NCI-H1048 (cell line): Measurements from ENCODE around the gene ANGEL1.

Source experiments
- DNase-seq: peaks from one replicate; lab custom pipeline; 2025; lab: John Stamatoyannopoulos, UW

ANGEL1 gene

DNA sequence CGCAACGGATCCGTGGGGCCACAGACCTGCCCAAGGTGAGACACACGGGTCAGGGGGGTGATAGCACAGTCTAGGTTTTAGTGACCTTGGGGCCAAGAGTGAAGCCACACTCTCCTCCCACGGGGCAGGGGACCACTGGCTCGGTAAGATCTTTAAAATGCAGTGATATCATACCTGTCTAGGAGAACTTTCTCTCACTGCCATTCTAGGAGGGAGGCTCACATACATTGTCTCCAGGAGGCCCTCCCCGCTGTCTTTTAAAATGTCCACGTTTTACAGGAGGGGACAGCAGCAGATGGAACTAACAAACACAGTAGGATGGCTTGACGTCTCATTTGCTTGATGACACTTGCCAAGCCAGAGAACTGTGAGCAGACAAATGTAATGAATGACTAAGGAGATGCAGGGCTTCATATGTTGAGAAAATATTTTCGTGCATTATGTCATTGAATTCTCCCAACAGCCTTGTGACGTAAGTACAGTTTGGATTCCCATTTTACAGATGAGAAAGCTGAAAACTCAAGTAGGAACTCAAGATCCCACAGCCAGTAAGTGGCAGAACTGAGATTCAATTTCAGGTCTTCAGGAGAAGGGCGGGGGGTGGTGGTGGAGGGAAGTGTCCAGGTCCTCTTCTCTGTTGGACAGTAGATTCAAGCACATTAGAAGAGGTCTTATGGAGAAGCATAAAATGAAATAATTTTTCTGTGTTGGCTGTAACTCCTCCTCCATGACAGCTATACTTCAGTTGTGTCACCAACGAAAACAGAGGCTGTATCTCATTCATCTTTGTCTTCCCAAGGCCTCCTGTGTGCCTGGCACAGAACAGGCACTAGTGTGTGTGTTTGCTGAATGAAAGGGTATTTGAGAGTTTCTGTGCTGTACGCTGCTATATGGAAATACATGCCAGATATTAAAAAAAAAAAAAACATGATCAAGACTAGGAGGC lies 49.3 kb downstream of the ANGEL1 start:
- DNase-seq = no peak

DNA sequence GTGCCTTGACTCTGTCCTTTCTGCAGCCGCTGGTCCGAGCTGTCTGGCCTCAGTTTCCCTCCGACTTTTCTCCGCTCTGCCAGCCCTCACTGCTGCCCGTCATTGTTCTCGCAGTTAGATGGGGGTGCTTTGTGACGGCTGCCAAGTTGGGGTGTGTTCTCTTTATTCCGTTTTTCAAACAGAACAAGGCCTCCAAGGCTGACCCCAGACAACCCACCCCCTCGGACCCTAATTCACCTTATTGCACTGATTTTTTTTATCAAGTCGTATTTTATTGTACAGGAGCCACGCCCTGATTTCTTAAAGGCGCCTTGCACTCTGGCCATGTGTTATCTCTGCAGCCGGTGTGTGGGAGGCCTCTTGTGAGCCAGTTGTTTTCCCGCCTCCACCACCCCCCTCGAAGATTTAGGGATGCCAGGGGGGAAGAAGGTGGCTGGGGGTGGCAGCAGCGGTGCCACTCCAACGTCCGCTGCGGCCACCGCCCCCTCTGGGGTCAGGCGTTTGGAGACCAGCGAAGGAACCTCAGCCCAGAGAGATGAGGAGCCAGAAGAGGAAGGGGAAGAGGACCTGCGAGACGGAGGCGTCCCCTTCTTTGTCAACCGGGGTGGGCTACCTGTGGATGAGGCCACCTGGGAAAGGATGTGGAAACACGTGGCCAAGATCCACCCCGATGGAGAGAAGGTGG lies 50.1 kb downstream of the ANGEL1 start:
- DNase-seq = no peak

DNA sequence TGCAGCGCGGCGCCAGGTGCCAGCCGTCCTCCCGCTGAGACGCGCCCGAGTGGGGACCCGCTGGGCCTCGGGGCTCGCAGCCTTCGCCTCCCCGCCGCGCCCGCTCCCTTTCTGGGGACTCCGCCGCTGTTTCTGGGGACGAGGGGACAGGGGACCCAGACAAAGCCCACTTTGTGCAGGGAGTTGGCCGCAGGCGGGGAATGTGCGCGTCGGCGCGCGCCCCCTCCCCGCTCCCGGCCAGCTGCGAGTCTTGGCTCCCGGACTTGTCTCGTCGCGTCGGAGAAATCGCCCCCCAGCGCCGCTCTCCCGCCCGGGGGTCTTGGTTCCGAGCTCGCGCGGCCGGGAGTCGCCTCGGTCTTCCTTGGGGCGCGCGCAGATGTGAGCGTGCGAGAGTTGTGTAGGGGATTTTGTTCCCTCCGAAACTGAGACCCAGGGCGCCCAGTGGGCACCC lies 50.7 kb downstream of the ANGEL1 start:
- no peak for DNase-seq

DNA sequence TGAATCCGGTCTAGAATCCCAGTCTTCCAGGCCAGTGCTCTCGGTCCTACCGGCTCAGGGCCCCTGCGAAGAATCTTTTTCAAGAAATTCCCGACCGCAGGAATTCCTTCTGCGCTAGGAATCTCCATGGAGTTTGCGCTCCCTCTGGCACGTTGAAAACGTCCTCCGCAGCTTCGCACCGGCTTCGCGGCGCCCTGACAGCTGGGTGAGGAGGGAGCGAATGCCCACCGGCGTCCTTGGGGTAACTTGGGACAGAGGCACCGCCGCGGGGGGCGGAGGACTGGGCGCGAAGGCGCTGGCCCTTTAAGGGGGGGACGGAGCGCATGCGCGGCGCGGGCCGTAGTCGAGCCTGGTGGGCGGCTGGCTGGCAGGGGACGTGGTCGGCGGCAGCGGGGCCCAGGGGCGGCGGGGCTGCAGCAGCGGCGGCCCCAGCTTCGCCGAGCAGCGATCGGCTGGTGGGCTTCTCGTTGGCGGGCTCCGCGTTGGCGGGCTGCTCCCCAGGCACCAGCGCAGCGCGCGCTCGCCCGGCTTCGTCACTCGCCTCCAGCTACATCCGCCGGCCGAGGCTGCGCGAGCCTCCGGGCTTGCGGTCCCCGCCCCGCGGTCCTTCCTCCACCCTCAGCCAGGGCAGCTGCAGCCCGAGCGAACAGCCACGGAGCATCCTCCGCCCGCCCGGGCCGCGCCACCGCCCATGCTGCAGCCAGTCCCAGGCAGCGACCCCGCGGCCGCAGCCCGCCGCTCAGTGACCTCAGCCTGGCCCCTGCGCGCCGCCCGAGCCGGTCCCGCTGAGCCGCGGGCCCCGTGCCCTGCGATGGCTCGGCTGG lies 51.3 kb downstream of the ANGEL1 start, which contains the start of gene VASH1:
Gene VASH1 (plus strand): TSS at position 333 of the 824 bp plus-strand sequence. CDS start 1,354 bp downstream, outside the sequence.
- no peak for DNase-seq

- no peak for DNase-seq
Observed at GRCh38 chr14:76760331-76761135, 52.1 kb downstream of the ANGEL1 start.

- DNase-seq = no peak
Observed at GRCh38 chr14:76759589-76759988, 53.1 kb downstream of the ANGEL1 start.

DNA sequence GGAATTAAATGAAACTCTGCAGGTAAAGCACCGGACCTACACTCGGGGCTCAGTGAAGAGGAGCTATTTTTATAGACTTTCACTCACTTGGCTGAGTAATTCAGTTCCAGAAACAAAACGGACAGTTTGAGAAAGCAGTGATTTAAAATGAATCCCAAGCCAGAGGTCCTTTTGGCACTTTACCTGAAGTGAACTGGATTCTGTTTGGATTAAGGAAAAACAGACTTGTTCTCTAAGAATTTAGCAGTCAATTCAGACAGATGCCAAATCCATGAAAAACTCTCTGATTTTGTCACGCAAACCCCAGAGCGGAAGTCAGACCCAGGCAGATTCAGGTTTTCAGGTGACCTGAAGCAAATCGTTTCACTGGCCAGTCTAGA lies 56.3 kb downstream of the ANGEL1 start:
- no peak for DNase-seq

DNA sequence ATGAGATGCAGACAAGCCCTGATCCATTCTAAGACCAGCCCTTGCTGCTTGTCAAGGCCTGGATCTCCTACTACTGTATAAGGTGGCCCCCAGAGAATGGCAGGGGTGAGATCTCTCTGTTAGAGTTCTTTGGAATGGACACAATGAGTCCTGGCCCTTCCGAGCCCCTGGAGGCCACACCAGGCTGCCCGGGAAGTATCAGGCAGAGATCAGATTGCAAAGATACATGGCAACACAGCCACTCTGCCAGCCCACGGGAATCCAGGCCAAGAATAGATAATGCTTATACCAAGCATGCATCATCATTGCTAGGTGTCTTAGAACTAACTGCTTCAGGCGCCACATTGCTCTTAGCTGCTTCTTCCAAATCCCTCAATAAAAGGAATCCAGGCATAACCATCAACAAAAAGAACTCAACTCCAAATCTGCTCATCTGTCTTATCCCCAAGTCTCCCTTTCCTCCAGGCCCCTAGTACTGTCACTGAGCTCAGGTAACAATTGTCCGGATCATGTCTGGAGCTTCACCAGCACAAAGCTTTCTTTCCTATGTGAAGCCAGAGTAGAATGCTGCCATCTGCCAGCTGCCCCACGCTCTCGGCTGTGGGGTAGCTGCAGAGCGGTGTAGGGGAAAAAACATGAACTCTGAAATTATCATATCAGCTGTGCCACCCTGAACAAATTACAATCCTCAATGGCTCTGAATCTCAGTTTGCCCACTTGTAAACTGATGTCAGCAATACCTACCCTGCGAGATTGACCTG lies 56.9 kb downstream of the ANGEL1 start:
- DNase-seq = no peak

DNA sequence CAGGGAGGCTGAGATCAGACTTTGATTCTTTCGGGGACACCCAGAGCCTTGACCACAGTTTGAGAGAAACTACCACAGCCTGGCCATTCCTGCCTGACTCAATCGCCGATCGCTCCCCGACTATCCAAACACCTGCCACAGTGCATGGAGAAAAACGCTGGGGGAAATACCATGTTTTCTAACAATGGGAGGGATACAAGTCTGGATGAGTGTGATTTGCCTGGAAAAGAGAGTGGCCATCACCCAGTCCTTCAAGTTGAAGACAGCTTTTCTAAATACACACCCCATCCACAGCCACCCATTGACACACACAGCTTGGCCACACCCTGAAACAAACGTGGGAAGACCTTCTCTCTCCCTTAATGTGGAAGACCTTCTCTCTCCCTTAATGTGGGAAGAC lies 58.1 kb downstream of the ANGEL1 start:
- no peak for DNase-seq

DNA sequence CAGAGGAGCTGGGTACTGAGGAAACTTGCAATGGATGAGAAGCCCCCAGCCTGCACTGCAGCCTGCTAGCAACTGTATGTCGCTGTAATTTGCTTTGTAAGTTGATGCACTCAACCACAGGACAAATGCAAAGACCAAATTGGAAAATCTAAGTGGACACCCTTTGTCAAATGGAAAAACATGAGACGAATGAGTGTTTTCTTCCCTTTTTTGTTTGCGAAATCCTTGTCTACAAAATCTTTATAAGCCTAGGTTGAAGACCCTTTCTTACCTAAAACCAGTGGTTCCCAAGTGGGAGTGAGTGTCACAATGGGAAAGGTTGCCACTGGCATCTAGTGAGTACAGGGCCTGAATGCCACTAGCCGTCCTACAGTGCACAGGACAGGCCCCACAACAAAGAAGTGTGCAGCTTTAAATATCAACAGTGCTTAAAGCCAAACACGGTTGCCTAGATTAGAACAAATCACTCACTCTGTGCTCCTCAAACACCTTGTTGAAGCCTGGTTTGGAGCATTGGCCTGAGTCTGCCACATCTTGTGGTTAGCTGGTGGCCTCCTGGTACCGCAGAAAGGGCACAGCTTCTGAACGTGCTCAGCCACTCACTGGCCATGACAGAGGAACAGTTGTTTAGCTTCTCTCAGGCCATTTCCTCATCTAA lies 59.0 kb downstream of the ANGEL1 start:
- no peak for DNase-seq

GRCh38 chr14:76752744-76753143 lies 59.9 kb downstream of the ANGEL1 start:
- DNase-seq = no peak

DNA sequence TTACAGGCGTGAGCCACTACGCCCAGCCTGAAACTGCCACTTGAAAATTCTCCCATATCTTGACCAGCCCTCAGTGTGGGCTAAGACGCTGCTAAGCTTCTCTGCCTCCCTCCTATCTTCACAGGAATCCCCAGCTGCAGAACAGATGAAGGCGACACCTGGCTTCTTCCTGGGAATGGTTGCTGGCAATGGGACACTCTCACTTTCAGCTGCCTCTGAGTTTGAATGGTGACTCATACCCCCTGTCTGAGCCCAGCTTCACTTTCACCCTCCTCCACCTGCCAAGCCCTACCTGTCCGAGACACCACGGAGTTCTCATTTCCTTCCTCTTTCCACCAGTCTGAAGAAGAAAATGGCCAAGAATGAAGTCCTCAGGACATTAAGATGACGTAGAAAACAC lies 69.7 kb downstream of the ANGEL1 start:
- DNase-seq = no peak

DNA sequence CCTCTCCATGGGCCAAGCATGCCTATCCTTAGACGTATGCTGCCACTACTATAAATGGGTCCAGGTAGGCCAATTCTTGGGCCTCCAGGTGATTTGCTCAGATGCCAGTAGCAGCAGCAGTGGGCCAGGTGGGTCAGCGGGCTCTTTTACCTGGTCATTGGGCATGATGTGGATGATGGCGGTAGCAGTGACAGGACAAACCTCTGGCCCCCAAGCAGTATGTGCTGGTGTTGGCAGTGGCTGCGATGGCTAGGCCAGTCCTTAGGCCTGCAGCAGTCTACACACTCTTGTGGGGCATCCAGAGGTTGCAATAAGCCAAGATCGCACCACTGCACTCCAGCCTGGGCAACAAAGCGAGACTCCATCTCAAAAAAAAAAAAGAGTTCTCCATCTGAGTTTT lies 70.5 kb downstream of the ANGEL1 start:
- DNase-seq = no peak

GRCh38 chr14:76741074-76741473 lies 71.6 kb downstream of the ANGEL1 start:
- DNase-seq = no peak
